ENCODE data around the gene PLCXD3. TPM values are rescaled to one million over a fixed set of nuclear protein-coding genes. Genes with fewer than 3 reads are reported as not detected.

The PLCXD3 gene
- total and polyA plus RNA-seq, 10 of the 15 experiments (the other 5 are each of a cell fraction or from before 2014, with no cell fraction given), result not detected

GRCh38 chr5:41511241-41511640 lies 840 bp upstream of the PLCXD3 start:
- no peaks in the 10 kb centered on the region for H3K36me3 ChIP-seq (ENCODE audit: control insufficient read depth in 2 of 2, insufficient read depth in 2 of 2, low read length in 1 of 2)
- H3K27me3 ChIP-seq (replicated peaks in 1 of 2; ENCODE audit: control insufficient read depth in 2 of 2, insufficient read depth in 2 of 2, low read length in 1 of 2), result peaks cover 3 to 9% of the 10 kb centered on the region in 2 experiments; a peak in 3 of 4 replicates
- no peak overlapping the region for H2AFZ ChIP-seq (ENCODE audit: control insufficient read depth, low read depth, low read length)
- no TSS peak for BruUV-seq (replicated peaks)
- ATAC-seq (no peak), FAIRE-seq (no peak), DNase-seq (ENCODE audit: low read depth, low spot score) (no peak)
- H3K4me1 ChIP-seq (ENCODE audit: control insufficient read depth, insufficient read depth, low read length), result no peaks in the 10 kb centered on the region
- ChIA-PET RAD21 (ENCODE audit: unreplicated experiment) (no interaction called here), SMC1A (ENCODE audit: uncharacterized antibody, unreplicated experiment) (no interaction called here), CTCF (no interaction called here), POLR2A (no interaction called here)
- no peak overlapping the region for H3K9ac ChIP-seq (ENCODE audit: control insufficient read depth, insufficient read depth, low read length)
- in situ Hi-C loops (cut with MboI) (no loop called here), intact Hi-C loops (cut with micrococcal nuclease; ENCODE audit: unreplicated experiment) (no loop called here)
- WGBS (ENCODE audit: insufficient coverage, insufficient replicate concordance, low lambda C conversion rate, missing lambda C conversion rate), result 0% methylated on average over 1 of the region's 1 CpG
- no peaks in the 10 kb centered on the region for H4K20me1 ChIP-seq (ENCODE audit: control insufficient read depth, insufficient read depth)
- no peak overlapping the region for H3K27ac ChIP-seq (ENCODE audit: control insufficient read depth, insufficient read depth)
- H3K4me3 ChIP-seq, result no peak overlapping the region
- no peaks in the 10 kb centered on the region for H3K9me3 ChIP-seq (replicated peaks; ENCODE audit: control insufficient read depth, insufficient read depth, low read length)
- H3K4me2 ChIP-seq (ENCODE audit: control insufficient read depth, insufficient read depth), result no peak overlapping the region
- TF ChIP-seq FOXK2 (IDR thresholded peaks at IDR 0.05), result no peak
- TF ChIP-seq, protein P1, sequence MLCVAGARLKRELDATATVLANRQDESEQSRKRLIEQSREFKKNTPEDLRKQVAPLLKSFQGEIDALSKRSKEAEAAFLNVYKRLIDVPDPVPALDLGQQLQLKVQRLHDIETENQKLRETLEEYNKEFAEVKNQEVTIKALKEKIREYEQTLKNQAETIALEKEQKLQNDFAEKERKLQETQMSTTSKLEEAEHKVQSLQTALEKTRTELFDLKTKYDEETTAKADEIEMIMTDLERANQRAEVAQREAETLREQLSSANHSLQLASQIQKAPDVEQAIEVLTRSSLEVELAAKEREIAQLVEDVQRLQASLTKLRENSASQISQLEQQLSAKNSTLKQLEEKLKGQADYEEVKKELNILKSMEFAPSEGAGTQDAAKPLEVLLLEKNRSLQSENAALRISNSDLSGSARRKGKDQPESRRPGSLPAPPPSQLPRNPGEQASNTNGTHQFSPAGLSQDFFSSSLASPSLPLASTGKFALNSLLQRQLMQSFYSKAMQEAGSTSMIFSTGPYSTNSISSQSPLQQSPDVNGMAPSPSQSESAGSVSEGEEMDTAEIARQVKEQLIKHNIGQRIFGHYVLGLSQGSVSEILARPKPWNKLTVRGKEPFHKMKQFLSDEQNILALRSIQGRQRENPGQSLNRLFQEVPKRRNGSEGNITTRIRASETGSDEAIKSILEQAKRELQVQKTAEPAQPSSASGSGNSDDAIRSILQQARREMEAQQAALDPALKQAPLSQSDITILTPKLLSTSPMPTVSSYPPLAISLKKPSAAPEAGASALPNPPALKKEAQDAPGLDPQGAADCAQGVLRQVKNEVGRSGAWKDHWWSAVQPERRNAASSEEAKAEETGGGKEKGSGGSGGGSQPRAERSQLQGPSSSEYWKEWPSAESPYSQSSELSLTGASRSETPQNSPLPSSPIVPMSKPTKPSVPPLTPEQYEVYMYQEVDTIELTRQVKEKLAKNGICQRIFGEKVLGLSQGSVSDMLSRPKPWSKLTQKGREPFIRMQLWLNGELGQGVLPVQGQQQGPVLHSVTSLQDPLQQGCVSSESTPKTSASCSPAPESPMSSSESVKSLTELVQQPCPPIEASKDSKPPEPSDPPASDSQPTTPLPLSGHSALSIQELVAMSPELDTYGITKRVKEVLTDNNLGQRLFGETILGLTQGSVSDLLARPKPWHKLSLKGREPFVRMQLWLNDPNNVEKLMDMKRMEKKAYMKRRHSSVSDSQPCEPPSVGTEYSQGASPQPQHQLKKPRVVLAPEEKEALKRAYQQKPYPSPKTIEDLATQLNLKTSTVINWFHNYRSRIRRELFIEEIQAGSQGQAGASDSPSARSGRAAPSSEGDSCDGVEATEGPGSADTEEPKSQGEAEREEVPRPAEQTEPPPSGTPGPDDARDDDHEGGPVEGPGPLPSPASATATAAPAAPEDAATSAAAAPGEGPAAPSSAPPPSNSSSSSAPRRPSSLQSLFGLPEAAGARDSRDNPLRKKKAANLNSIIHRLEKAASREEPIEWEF (IDR thresholded peaks at IDR 0.05; ENCODE audit: insufficient replicate concordance, low read depth, low read length), result no peak
- H3K79me2 ChIP-seq (ENCODE audit: control insufficient read depth, insufficient read depth, low read length), result no peaks in the 10 kb centered on the region
